ENCODE results near the gene SH2D7. TPM values are rescaled to one million over a fixed set of nuclear protein-coding genes. Genes with fewer than 3 reads are reported as not detected.

The SH2D7 gene
- not detected for total RNA-seq

DNA sequence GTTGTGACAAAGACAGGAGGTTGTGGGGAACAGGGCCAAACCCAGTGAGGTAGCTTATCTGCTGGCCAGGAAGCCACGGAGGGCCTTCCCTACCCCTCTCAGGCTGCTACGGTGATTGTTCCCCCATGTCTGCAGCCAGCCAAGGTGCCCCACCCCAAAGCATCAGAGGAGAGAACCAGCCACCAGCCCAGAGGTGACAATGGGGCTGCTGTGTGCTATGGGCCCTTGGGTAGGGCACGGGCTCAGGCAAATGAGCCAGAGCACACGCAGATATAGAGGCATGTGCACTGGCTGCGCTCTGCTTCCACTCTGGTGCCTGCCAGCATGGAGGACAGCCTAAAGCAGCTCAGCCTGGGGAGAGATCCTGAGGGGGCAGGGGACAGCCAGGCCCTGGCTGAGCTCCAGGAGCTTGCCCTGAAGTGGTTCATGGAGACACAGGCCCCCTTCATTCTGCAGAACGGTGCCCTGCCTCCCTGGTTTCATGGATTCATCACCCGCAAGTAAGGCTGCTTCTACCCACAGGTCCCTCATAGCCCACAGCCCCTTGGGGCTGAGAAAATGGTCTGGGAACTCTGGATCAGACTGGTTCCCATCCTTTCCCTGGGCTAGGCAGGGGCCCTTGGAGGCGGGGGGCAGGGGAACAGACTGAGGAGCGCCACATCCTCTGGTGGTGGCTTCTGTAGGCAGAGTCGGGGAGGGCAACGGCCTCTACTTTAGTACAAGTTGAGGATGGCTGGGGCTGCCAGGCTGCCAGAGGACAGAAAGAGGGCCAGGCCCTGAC, at the start of gene SH2D7:
TSS of gene SH2D7 (plus strand) at position 301 of the 781 bp plus-strand sequence. CDS start at position 325, 24 bp downstream.
- WGBS, 2 donors, result 70 to 78% methylated on average over 6 to 10 of the region's 11 CpGs
- Histone ChIP-seq H3K4me1 (peaks cover 0 to 11% of the 10 kb centered on the region in 2 donors), H3K27ac (no peak within 1 kb of the TSS), H3K27me3 (no peaks in the 10 kb centered on the region), H3K9me3 (no peaks in the 10 kb centered on the region), H3K36me3 (no peaks in the 10 kb centered on the region), H3K4me3 (replicated peaks in 1 of 3) (no peak within 1 kb of the TSS)
- DNase-seq, result peak; percentile 29 to 35
- no peak for TF ChIP-seq POLR2A (IDR thresholded peaks at IDR 0.05)
- TF ChIP-seq, protein P1, sequence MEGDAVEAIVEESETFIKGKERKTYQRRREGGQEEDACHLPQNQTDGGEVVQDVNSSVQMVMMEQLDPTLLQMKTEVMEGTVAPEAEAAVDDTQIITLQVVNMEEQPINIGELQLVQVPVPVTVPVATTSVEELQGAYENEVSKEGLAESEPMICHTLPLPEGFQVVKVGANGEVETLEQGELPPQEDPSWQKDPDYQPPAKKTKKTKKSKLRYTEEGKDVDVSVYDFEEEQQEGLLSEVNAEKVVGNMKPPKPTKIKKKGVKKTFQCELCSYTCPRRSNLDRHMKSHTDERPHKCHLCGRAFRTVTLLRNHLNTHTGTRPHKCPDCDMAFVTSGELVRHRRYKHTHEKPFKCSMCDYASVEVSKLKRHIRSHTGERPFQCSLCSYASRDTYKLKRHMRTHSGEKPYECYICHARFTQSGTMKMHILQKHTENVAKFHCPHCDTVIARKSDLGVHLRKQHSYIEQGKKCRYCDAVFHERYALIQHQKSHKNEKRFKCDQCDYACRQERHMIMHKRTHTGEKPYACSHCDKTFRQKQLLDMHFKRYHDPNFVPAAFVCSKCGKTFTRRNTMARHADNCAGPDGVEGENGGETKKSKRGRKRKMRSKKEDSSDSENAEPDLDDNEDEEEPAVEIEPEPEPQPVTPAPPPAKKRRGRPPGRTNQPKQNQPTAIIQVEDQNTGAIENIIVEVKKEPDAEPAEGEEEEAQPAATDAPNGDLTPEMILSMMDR (IDR thresholded peaks at IDR 0.05), result no peak
- intact Hi-C loops (cut with DNase I), result no loop called here

DNA sequence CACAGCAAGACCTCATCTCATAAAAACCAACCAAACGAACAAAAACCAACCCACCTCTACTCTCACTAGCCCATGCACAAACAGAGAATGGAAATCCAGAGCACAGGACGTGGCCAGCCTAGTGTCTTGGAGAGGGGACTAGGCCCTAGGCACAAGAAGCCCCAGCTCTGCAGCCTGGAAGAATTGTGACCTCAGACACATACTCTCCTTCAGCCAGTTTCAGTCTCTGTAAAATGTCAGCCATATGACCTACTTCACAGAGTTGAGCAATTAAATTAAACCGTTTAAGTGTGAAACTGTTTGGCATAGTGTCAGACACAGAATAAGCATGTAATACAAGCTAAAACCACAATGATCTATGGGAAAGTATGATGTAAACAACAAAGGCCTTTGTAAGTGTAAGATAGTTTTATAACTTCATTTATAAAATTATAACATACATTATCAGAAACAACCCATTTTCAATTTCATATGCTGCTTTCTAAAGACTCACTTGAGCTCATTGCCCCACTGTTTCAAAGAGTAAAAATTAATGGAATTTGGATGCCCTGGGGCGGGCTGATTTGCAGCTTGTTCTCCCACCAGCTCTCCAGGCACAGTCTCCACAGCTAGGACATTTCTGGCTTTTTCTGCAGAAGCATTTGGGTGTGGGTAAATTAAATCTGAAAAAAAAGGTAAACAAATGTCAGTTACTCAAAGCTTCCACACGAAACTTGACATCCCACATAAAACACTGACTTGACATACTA, 47.8 kb upstream of the SH2D7 start:
- Histone ChIP-seq H3K9me3 (no peaks in the 10 kb centered on the region), H3K4me1 (peaks cover 32 to 34% of the 10 kb centered on the region in 2 donors), H3K36me3 (peaks cover 4 to 14% of the 10 kb centered on the region in 2 donors), H3K4me3 (replicated peaks in 1 of 3) (no peak overlapping the region), H3K27me3 (no peaks in the 10 kb centered on the region), H3K27ac (no peak overlapping the region)
- intact Hi-C loops (cut with DNase I), result no loop called here
- no peak for DNase-seq
- TF ChIP-seq, protein P1 (IDR thresholded peaks at IDR 0.05), result no peak
- TF ChIP-seq POLR2A (IDR thresholded peaks at IDR 0.05), result no peak
- 82 to 84% methylated on average over 5 of the region's 5 CpGs for WGBS, 2 donors

DNA sequence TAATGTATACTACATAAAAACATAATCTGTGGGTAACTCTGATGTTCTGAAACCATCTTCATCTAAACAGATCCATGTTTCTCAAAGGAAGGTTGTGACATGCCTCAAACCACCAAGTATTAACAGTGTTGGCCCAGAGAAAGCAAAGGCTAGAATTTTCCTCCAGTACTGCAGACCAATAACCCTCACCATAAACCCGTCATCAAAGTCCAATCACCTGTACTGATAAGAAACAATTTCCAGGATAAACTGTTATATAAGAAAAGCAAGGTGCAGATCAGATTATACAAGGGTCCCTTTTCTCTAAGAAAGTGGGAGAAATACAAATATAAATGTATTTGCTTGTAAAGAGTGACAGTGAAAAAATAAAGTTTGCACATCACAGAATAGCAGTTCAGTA, 47.2 kb upstream of the SH2D7 start:
- H3K4me3 ChIP-seq (replicated peaks in 1 of 3), result no peak overlapping the region
- TF ChIP-seq, protein P1 (IDR thresholded peaks at IDR 0.05), result no peak
- no peak for TF ChIP-seq POLR2A (IDR thresholded peaks at IDR 0.05)
- DNase-seq, result no peak
- H3K27me3 ChIP-seq, result no peaks in the 10 kb centered on the region
- 95 to 100% methylated on average over 1 of the region's 1 CpG for WGBS, 2 donors
- no peak overlapping the region for H3K27ac ChIP-seq
- H3K4me1 ChIP-seq, result peaks cover 38 to 40% of the 10 kb centered on the region in 2 donors
- intact Hi-C loops (cut with DNase I), result no loop called here
- no peaks in the 10 kb centered on the region for H3K9me3 ChIP-seq
- peaks cover 4 to 14% of the 10 kb centered on the region in 2 donors for H3K36me3 ChIP-seq

DNA sequence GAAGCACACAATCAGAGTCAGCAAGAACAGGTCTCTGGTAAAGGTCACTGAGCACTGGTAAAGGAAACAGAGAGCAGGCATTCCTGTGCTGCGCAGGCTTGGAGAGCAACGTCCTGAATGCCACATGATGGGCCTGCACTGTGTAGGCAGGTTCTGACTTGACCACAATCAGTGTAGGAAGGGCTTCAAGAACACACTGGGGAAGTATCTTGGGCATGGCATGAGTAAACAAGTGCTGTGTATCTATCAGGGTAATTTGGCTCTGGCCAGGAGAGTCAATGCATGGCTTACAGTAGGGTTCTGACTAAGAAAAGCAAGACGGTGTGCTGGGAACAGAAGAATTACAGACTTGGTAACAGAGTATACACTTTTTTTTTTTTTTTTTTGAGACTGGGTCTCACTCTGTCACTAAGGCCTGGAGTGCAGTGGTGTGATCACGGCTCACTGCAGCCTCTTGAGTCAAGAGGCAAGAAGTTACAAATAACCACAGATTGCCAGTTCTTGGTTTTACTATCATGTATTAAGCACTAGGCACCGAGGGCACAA, 45.5 kb upstream of the SH2D7 start:
- no peak for TF ChIP-seq POLR2A (IDR thresholded peaks at IDR 0.05)
- TF ChIP-seq, protein P1 (IDR thresholded peaks at IDR 0.05), result no peak
- no peaks in the 10 kb centered on the region for H3K27me3 ChIP-seq
- H3K36me3 ChIP-seq, result peaks cover 4 to 14% of the 10 kb centered on the region in 2 donors
- WGBS, 2 donors, result 44 to 47% methylated on average over 5 of the region's 5 CpGs
- intact Hi-C loops (cut with DNase I), result no loop called here
- no peaks in the 10 kb centered on the region for H3K9me3 ChIP-seq
- peaks cover 55 to 57% of the 10 kb centered on the region in 2 donors for H3K4me1 ChIP-seq
- peak overlapping the region in 2 of 3 donors; percentile 32 to 59 for H3K27ac ChIP-seq
- no peak overlapping the region for H3K4me3 ChIP-seq (replicated peaks in 1 of 3)
- peak; percentile 70 to 71 for DNase-seq
